Endothelial cell of umbilical vein (primary cell): ENCODE measurements around the gene KAZN.

Source experiments
- EZH2 ChIP-seq: IDR thresholded peaks from 2 replicates; pipeline ENCODE4 v1.6.1; 2012; ENCODE audit warnings: borderline replicate concordance, low read depth, mild to moderate bottlenecking, moderate library complexity, low read length, inconsistent platforms; ENCODE audit not compliant: severe bottlenecking
- FOS ChIP-seq: IDR thresholded peaks from 2 replicates; pipeline ENCODE4 v1.6.1; 2011; ENCODE audit warnings: mild to moderate bottlenecking, low read length, moderate library complexity, borderline replicate concordance; ENCODE audit not compliant: insufficient read depth
- GATA2 ChIP-seq: IDR thresholded peaks from 2 replicates; pipeline ENCODE4 v1.7.0; 2011; ENCODE audit warnings: low read depth, mild to moderate bottlenecking, moderate library complexity, mixed read lengths, low read length; ENCODE audit not compliant: insufficient read length, insufficient read depth
- JUN ChIP-seq: IDR thresholded peaks from 2 replicates; pipeline ENCODE4 v1.6.1; 2011; ENCODE audit warnings: borderline replicate concordance, low read depth; ENCODE audit not compliant: insufficient read length, insufficient read depth
- MYC ChIP-seq: IDR thresholded peaks from one replicate; pipeline ENCODE4 v1.6.1; 2011; ENCODE audit warnings: mild to moderate bottlenecking, low read depth, low read length
- POLR2A ChIP-seq: IDR thresholded peaks from 2 replicates; pipeline ENCODE4 v1.6.1; 2012; ENCODE audit warnings: low read depth, mild to moderate bottlenecking, control low read depth, low read length
- POLR2AphosphoS5 ChIP-seq: IDR thresholded peaks from 2 replicates; pipeline ENCODE4 v1.6.1; 2012; ENCODE audit warnings: low read depth, mild to moderate bottlenecking, control low read depth, low read length, moderate library complexity; ENCODE audit not compliant: insufficient read depth
- TF ChIP-seq, protein P1 (sequence below), 2 donors: IDR thresholded peaks; 1 replicate in 1 of 2; 2 replicates in 1 of 2; pipeline ENCODE4 v1.5.1; 2011; ENCODE audit warnings: low read length in 2 of 2, mild to moderate bottlenecking in 2 of 2, moderate library complexity in 2 of 2, control low read depth in 1 of 2, inconsistent platforms in 1 of 2, low read depth in 1 of 2; ENCODE audit not compliant: insufficient read depth in 1 of 2; ENCODE audit errors: extremely low read depth in 1 of 2
- TF ChIP-seq, protein P2 (sequence below): IDR thresholded peaks from 2 replicates; pipeline ENCODE4 v1.6.1; 2011; ENCODE audit not compliant: insufficient read depth, insufficient read length

DNA sequence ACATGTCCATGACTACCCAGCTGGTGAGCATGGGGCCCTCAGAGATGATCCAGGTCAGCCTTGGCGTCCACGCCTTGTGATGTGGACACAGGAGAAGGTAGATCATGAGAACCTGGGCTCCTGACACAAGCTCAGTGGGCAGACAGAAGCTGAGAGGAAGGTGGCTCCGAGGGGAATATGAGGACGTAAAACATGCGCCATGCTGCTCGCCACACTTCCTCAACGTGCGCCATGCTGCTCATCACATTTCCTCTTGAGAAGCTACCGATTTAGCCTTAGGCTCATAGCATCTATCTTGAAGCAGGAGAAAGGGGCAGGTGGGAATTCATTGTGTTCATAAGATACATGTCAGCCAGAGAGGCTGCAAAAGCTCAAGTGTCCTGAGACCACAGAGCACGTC lies 176.9 kb downstream of the KAZN start:
- TF ChIP-seq, protein P1, sequence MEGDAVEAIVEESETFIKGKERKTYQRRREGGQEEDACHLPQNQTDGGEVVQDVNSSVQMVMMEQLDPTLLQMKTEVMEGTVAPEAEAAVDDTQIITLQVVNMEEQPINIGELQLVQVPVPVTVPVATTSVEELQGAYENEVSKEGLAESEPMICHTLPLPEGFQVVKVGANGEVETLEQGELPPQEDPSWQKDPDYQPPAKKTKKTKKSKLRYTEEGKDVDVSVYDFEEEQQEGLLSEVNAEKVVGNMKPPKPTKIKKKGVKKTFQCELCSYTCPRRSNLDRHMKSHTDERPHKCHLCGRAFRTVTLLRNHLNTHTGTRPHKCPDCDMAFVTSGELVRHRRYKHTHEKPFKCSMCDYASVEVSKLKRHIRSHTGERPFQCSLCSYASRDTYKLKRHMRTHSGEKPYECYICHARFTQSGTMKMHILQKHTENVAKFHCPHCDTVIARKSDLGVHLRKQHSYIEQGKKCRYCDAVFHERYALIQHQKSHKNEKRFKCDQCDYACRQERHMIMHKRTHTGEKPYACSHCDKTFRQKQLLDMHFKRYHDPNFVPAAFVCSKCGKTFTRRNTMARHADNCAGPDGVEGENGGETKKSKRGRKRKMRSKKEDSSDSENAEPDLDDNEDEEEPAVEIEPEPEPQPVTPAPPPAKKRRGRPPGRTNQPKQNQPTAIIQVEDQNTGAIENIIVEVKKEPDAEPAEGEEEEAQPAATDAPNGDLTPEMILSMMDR (IDR thresholded peaks at IDR 0.05; ENCODE audit: extremely low read depth in 1 of 2, insufficient read depth in 1 of 2, low read depth in 1 of 2, low read length in 2 of 2) = no peak
- TF ChIP-seq, protein P2, sequence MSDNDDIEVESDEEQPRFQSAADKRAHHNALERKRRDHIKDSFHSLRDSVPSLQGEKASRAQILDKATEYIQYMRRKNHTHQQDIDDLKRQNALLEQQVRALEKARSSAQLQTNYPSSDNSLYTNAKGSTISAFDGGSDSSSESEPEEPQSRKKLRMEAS = no peak
- TF ChIP-seq POLR2AphosphoS5 (no peak), POLR2A (no peak), GATA2 (no peak), FOS (no peak), MYC (no peak), EZH2 (no peak), JUN (no peak)
